ENCODE measurements around the gene RPS6KL1. TPM values are rescaled to one million over a fixed set of nuclear protein-coding genes. Genes with fewer than 3 reads are reported as not detected.

RPS6KL1 gene
- total RNA-seq, 1 experiment from 2014 or later: 17.9 TPM

GRCh38 chr14:74909501-74909900 is 13.6 kb downstream of the RPS6KL1 start:
- no peak for DNase-seq
- no peak for ATAC-seq
- Histone ChIP-seq H3K36me3 (ENCODE audit: low read depth, low read length) (0 out of 2 replicates have a peak, but pooled peaks cover 3% of the 10 kb centered on the region), H3K9ac (ENCODE audit: low read length) (no peak overlapping the region), H2AFZ (ENCODE audit: low read length) (no peak overlapping the region), H3K27me3 (ENCODE audit: low read length) (no peaks in the 10 kb centered on the region), H3K79me2 (ENCODE audit: low read length) (no peaks in the 10 kb centered on the region), H3K4me3 (ENCODE audit: low read length) (no peak overlapping the region), H3K4me1 (ENCODE audit: insufficient read depth, low read length) (no peaks in the 10 kb centered on the region), H4K20me1 (ENCODE audit: low read length) (no peaks in the 10 kb centered on the region), H3K9me2 (replicated peaks; ENCODE audit: low read length) (no peaks in the 10 kb centered on the region), H3F3A (ENCODE audit: low read length, unreplicated experiment) (no peaks in the 10 kb centered on the region), H3K27ac (ENCODE audit: low read length) (no peak overlapping the region), H3K4me2 (ENCODE audit: low read length) (no peak overlapping the region), H3K9me3 (ENCODE audit: low read length) (no peaks in the 10 kb centered on the region)
- TF ChIP-seq EZH2 (IDR thresholded peaks at IDR 0.05; ENCODE audit: low read length, unreplicated experiment) (no peak), EZH2phosphoT487 (IDR thresholded peaks at IDR 0.05; ENCODE audit: borderline replicate concordance, low read length) (no peak), CTCF (conservative IDR thresholded peaks at IDR 0.05; ENCODE audit: low read depth, low read length) (no peak)
- no TSS peak for BruUV-seq (replicated peaks)
- intact Hi-C loops (cut with micrococcal nuclease): no loop called here
- CTCF ChIA-PET: no interaction called here
- POLR2A ChIA-PET (ENCODE audit: unreplicated experiment): no interaction called here

- intact Hi-C loops (cut with micrococcal nuclease): no loop called here
- DNase-seq (no peak), ATAC-seq (no peak)
- H3F3A ChIP-seq (ENCODE audit: low read length, unreplicated experiment): no peaks in the 10 kb centered on the region
- no peak overlapping the region for H3K9ac ChIP-seq (ENCODE audit: low read length)
- no peaks in the 10 kb centered on the region for H3K9me3 ChIP-seq (ENCODE audit: low read length)
- H3K79me2 ChIP-seq (ENCODE audit: low read length): no peaks in the 10 kb centered on the region
- no peak for TF ChIP-seq CTCF (conservative IDR thresholded peaks at IDR 0.05; ENCODE audit: low read depth, low read length)
- no peak for TF ChIP-seq EZH2phosphoT487 (IDR thresholded peaks at IDR 0.05; ENCODE audit: borderline replicate concordance, low read length)
- TF ChIP-seq EZH2 (IDR thresholded peaks at IDR 0.05; ENCODE audit: low read length, unreplicated experiment): no peak
- ChIA-PET POLR2A (ENCODE audit: unreplicated experiment) (no interaction called here), CTCF (no interaction called here)
- H3K27me3 ChIP-seq (ENCODE audit: low read length): no peaks in the 10 kb centered on the region
- H2AFZ ChIP-seq (ENCODE audit: low read length): no peak overlapping the region
- no peak overlapping the region for H3K27ac ChIP-seq (ENCODE audit: low read length)
- H3K9me2 ChIP-seq (replicated peaks; ENCODE audit: low read length): no peaks in the 10 kb centered on the region
- no peak overlapping the region for H3K4me2 ChIP-seq (ENCODE audit: low read length)
- no peak overlapping the region for H3K4me3 ChIP-seq (ENCODE audit: low read length)
- H3K4me1 ChIP-seq (ENCODE audit: insufficient read depth, low read length): no peaks in the 10 kb centered on the region
- no peaks in the 10 kb centered on the region for H4K20me1 ChIP-seq (ENCODE audit: low read length)
- H3K36me3 ChIP-seq (ENCODE audit: low read depth, low read length): 0 out of 2 replicates have a peak, but pooled peaks cover 4% of the 10 kb centered on the region
- BruUV-seq (replicated peaks): no TSS peak
Measured at GRCh38 chr14:74908861-74909341, 14.2 kb downstream of the RPS6KL1 start.

GRCh38 chr14:74907744-74908143 is 15.3 kb downstream of the RPS6KL1 start:
- Histone ChIP-seq H3K9me3 (ENCODE audit: low read length) (no peaks in the 10 kb centered on the region), H3K27ac (ENCODE audit: low read length) (no peak overlapping the region), H3K36me3 (ENCODE audit: low read depth, low read length) (peaks cover 9% of the 10 kb centered on the region), H3K27me3 (ENCODE audit: low read length) (no peaks in the 10 kb centered on the region), H3K4me3 (ENCODE audit: low read length) (no peak overlapping the region), H3K9ac (ENCODE audit: low read length) (no peak overlapping the region), H3K4me1 (ENCODE audit: insufficient read depth, low read length) (no peaks in the 10 kb centered on the region), H4K20me1 (ENCODE audit: low read length) (no peaks in the 10 kb centered on the region), H3K9me2 (replicated peaks; ENCODE audit: low read length) (no peaks in the 10 kb centered on the region), H3K4me2 (ENCODE audit: low read length) (no peak overlapping the region), H3K79me2 (ENCODE audit: low read length) (no peaks in the 10 kb centered on the region), H2AFZ (ENCODE audit: low read length) (no peak overlapping the region), H3F3A (ENCODE audit: low read length, unreplicated experiment) (no peaks in the 10 kb centered on the region)
- CTCF ChIA-PET: no interaction called here
- POLR2A ChIA-PET (ENCODE audit: unreplicated experiment): interaction anchor here (0.6 kb wide), 1 partner anchor 46 kb away, joined by 3 read pairs; no protein-coding TSS in a partner anchor
- DNase-seq (no peak), ATAC-seq (no peak)
- no TSS peak for BruUV-seq (replicated peaks)
- intact Hi-C loops (cut with micrococcal nuclease): no loop called here
- TF ChIP-seq CTCF (conservative IDR thresholded peaks at IDR 0.05; ENCODE audit: low read depth, low read length): no peak
- TF ChIP-seq EZH2phosphoT487 (IDR thresholded peaks at IDR 0.05; ENCODE audit: borderline replicate concordance, low read length): no peak
